MV-4-11 (cell line): ENCODE measurements around the gene SLC25A22.

ENCODE experiments used
- DNase-seq: peaks from one replicate; lab custom pipeline; 2025; lab: John Stamatoyannopoulos, UW

The SLC25A22 gene

GRCh38 chr11:833849-834311 lies 35.8 kb upstream of the SLC25A22 start:
- peak; percentile 7 for DNase-seq

GRCh38 chr11:833114-833791 lies 35.2 kb upstream of the SLC25A22 start:
- DNase-seq: no peak

GRCh38 chr11:832529-833113 lies 34.5 kb upstream of the SLC25A22 start, which contains the start of gene CD151:
CD151 (plus strand) TSS chr11:832952; CDS start chr11:836070, 3,118 bp downstream.
- DNase-seq: peak; percentile 25

- no peak for DNase-seq
These were observed 34.0 kb upstream of the SLC25A22 start for GRCh38 chr11:831961-832528.

GRCh38 chr11:831118-831864 lies 33.2 kb upstream of the SLC25A22 start:
- DNase-seq: no peak

- no peak for DNase-seq
These were observed 32.4 kb upstream of the SLC25A22 start for GRCh38 chr11:830295-831117.

GRCh38 chr11:829847-830294 lies 31.8 kb upstream of the SLC25A22 start:
- DNase-seq: no peak

- DNase-seq: peak; percentile 17
These were observed 31.2 kb upstream of the SLC25A22 start for GRCh38 chr11:829176-829846.

GRCh38 chr11:828506-829175 lies 30.6 kb upstream of the SLC25A22 start:
- DNase-seq: no peak

GRCh38 chr11:827897-828192 lies 29.8 kb upstream of the SLC25A22 start, which contains the start of gene CRACR2B:
CRACR2B (plus strand) TSS chr11:827919; CDS start chr11:828608, 689 bp downstream.
- no peak for DNase-seq

- no peak for DNase-seq
These were observed 29.2 kb upstream of the SLC25A22 start for GRCh38 chr11:827146-827896.

GRCh38 chr11:826836-827145 lies 28.7 kb upstream of the SLC25A22 start:
- no peak for DNase-seq

GRCh38 chr11:826227-826621 lies 28.1 kb upstream of the SLC25A22 start:
- no peak for DNase-seq

- no peak for DNase-seq
These were observed 27.5 kb upstream of the SLC25A22 start for GRCh38 chr11:825366-826226.

GRCh38 chr11:824942-825341 lies 26.9 kb upstream of the SLC25A22 start:
- DNase-seq: no peak

- no peak for DNase-seq
These were observed 26.3 kb upstream of the SLC25A22 start for GRCh38 chr11:824292-824880.

GRCh38 chr11:823441-824291 lies 25.6 kb upstream of the SLC25A22 start:
- DNase-seq: no peak
